Measurements from ENCODE around the gene WRAP73. TPM values are rescaled to one million over a fixed set of nuclear protein-coding genes. Genes with fewer than 3 reads are reported as not detected.

The WRAP73 gene
- total RNA-seq, 1 experiment from 2014 or later: 57.2 TPM

DNA sequence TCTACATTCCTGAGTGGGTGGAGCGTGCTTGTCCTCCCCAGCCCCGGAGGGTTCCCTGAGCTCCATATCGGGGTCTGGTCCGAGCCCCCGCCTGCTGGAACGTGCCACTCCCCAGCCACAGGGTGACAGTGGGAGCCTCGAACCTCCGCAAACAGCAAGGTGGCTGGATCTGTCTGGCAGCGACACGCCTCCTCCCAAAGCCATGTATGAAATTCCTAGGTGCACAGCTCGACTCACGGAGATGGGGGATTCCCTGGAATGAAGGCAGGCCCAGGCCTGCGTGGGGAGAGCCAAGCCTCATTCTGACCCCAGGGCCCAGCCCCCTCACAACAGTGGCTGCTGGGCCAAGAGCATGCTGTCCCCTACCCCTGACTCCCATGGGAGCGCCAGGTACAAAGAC, 35.3 kb upstream of the WRAP73 start:
- Histone ChIP-seq H3K9ac (ENCODE audit: low read length) (no peak overlapping the region), H3K9me2 (replicated peaks; ENCODE audit: low read length) (no peaks in the 10 kb centered on the region), H3K27me3 (ENCODE audit: low read length) (no peaks in the 10 kb centered on the region), H3K4me3 (ENCODE audit: low read length) (no peak overlapping the region), H3K36me3 (ENCODE audit: low read depth, low read length) (no peaks in the 10 kb centered on the region), H2AFZ (ENCODE audit: low read length) (no peak overlapping the region), H3K27ac (ENCODE audit: low read length) (no peak overlapping the region), H4K20me1 (ENCODE audit: low read length) (no peaks in the 10 kb centered on the region), H3K4me2 (ENCODE audit: low read length) (no peak overlapping the region), H3K9me3 (ENCODE audit: low read length) (no peaks in the 10 kb centered on the region), H3K79me2 (ENCODE audit: low read length) (no peaks in the 10 kb centered on the region), H3F3A (ENCODE audit: low read length, unreplicated experiment) (no peaks in the 10 kb centered on the region), H3K4me1 (ENCODE audit: insufficient read depth, low read length) (no peaks in the 10 kb centered on the region)
- ChIA-PET POLR2A (ENCODE audit: unreplicated experiment) (no interaction called here), CTCF (no interaction called here)
- intact Hi-C loops (cut with micrococcal nuclease): no loop called here
- ATAC-seq (no peak), DNase-seq (no peak)
- TF ChIP-seq EZH2phosphoT487 (IDR thresholded peaks at IDR 0.05; ENCODE audit: borderline replicate concordance, low read length) (no peak), EZH2 (IDR thresholded peaks at IDR 0.05; ENCODE audit: low read length, unreplicated experiment) (no peak)
- TF ChIP-seq, protein P1, sequence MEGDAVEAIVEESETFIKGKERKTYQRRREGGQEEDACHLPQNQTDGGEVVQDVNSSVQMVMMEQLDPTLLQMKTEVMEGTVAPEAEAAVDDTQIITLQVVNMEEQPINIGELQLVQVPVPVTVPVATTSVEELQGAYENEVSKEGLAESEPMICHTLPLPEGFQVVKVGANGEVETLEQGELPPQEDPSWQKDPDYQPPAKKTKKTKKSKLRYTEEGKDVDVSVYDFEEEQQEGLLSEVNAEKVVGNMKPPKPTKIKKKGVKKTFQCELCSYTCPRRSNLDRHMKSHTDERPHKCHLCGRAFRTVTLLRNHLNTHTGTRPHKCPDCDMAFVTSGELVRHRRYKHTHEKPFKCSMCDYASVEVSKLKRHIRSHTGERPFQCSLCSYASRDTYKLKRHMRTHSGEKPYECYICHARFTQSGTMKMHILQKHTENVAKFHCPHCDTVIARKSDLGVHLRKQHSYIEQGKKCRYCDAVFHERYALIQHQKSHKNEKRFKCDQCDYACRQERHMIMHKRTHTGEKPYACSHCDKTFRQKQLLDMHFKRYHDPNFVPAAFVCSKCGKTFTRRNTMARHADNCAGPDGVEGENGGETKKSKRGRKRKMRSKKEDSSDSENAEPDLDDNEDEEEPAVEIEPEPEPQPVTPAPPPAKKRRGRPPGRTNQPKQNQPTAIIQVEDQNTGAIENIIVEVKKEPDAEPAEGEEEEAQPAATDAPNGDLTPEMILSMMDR (conservative IDR thresholded peaks at IDR 0.05; ENCODE audit: low read depth, low read length): no peak
- BruUV-seq (replicated peaks): no TSS peak

- CTCF ChIA-PET: no interaction called here
These were observed 34.1 kb upstream of the WRAP73 start for GRCh38 chr1:3683992-3684391.

GRCh38 chr1:3683197-3683596, 33.3 kb upstream of the WRAP73 start:
- H3K4me1 ChIP-seq (ENCODE audit: insufficient read depth, low read length): no peaks in the 10 kb centered on the region
- DNase-seq (no peak), ATAC-seq (no peak)
- no peak overlapping the region for H3K4me3 ChIP-seq (ENCODE audit: low read length)
- H3K27me3 ChIP-seq (ENCODE audit: low read length): no peaks in the 10 kb centered on the region
- no peaks in the 10 kb centered on the region for H3F3A ChIP-seq (ENCODE audit: low read length, unreplicated experiment)
- no peak overlapping the region for H3K27ac ChIP-seq (ENCODE audit: low read length)
- CTCF ChIA-PET: interaction anchor here (0.5 kb wide), 1 partner anchor 230 kb away, joined by 3 read pairs; no protein-coding TSS in a partner anchor
- POLR2A ChIA-PET (ENCODE audit: unreplicated experiment): no interaction called here
- no peaks in the 10 kb centered on the region for H3K9me2 ChIP-seq (replicated peaks; ENCODE audit: low read length)
- intact Hi-C loops (cut with micrococcal nuclease): no loop called here
- TF ChIP-seq, protein P1 (conservative IDR thresholded peaks at IDR 0.05; ENCODE audit: low read depth, low read length): no peak
- TF ChIP-seq EZH2phosphoT487 (IDR thresholded peaks at IDR 0.05; ENCODE audit: borderline replicate concordance, low read length): no peak
- TF ChIP-seq EZH2 (IDR thresholded peaks at IDR 0.05; ENCODE audit: low read length, unreplicated experiment): no peak
- no TSS peak for BruUV-seq (replicated peaks)
- H2AFZ ChIP-seq (ENCODE audit: low read length): no peak overlapping the region
- no peaks in the 10 kb centered on the region for H3K79me2 ChIP-seq (ENCODE audit: low read length)
- H4K20me1 ChIP-seq (ENCODE audit: low read length): no peaks in the 10 kb centered on the region
- H3K36me3 ChIP-seq (ENCODE audit: low read depth, low read length): no peaks in the 10 kb centered on the region
- no peaks in the 10 kb centered on the region for H3K9me3 ChIP-seq (ENCODE audit: low read length)
- no peak overlapping the region for H3K9ac ChIP-seq (ENCODE audit: low read length)
- no peak overlapping the region for H3K4me2 ChIP-seq (ENCODE audit: low read length)

More at GRCh38 chr1:3683992-3684391, 34.1 kb upstream of the WRAP73 start:
- POLR2A ChIA-PET (ENCODE audit: unreplicated experiment): no interaction called here
- ATAC-seq (no peak), DNase-seq (no peak)
- no TSS peak for BruUV-seq (replicated peaks)
- no peaks in the 10 kb centered on the region for H3K4me1 ChIP-seq (ENCODE audit: insufficient read depth, low read length)
- H3K27me3 ChIP-seq (ENCODE audit: low read length): no peaks in the 10 kb centered on the region
- no peak overlapping the region for H2AFZ ChIP-seq (ENCODE audit: low read length)
- no peak overlapping the region for H3K4me3 ChIP-seq (ENCODE audit: low read length)
- H3K36me3 ChIP-seq (ENCODE audit: low read depth, low read length): no peaks in the 10 kb centered on the region
- H3K27ac ChIP-seq (ENCODE audit: low read length): no peak overlapping the region
- no peak overlapping the region for H3K4me2 ChIP-seq (ENCODE audit: low read length)
- H3K79me2 ChIP-seq (ENCODE audit: low read length): no peaks in the 10 kb centered on the region
- no peak for TF ChIP-seq EZH2phosphoT487 (IDR thresholded peaks at IDR 0.05; ENCODE audit: borderline replicate concordance, low read length)
- no peak for TF ChIP-seq EZH2 (IDR thresholded peaks at IDR 0.05; ENCODE audit: low read length, unreplicated experiment)
- TF ChIP-seq, protein P1 (conservative IDR thresholded peaks at IDR 0.05; ENCODE audit: low read depth, low read length): no peak
- H3K9me3 ChIP-seq (ENCODE audit: low read length): no peaks in the 10 kb centered on the region
- no peaks in the 10 kb centered on the region for H3F3A ChIP-seq (ENCODE audit: low read length, unreplicated experiment)
- H3K9ac ChIP-seq (ENCODE audit: low read length): no peak overlapping the region
- no peaks in the 10 kb centered on the region for H3K9me2 ChIP-seq (replicated peaks; ENCODE audit: low read length)
- no peaks in the 10 kb centered on the region for H4K20me1 ChIP-seq (ENCODE audit: low read length)
- intact Hi-C loops (cut with micrococcal nuclease): no loop called here

Data from PC-3 (cell line).